RWPE2 (cell line): Measurements from ENCODE around the gene ZNF568.

Experiments
- ATAC-seq: fragments of 200-7000 bp; cut with Tn5 transposase; 3 replicates; pipeline ENCODE4 v1.9.1; 2021; ENCODE audit warnings: low read depth
- DNase-seq: peaks from one replicate; pipeline ENCODE4 v3.0.0-alpha.2; 2020; ENCODE audit warnings: low spot score
- H3K27ac ChIP-seq: fragments of 450-650 bp; 2 replicates; pipeline ENCODE4 v1.5.1; 2017; ENCODE audit warnings: mild to moderate bottlenecking; ENCODE audit not compliant: poor library complexity, severe bottlenecking
- H3K27me3 ChIP-seq: fragments of 250-450 bp; sonication (Bioruptor Pico); 2 replicates; pipeline ENCODE4 v1.5.1; 2021; ENCODE audit warnings: mild to moderate bottlenecking, moderate library complexity; ENCODE audit not compliant: insufficient read depth, poor library complexity, severe bottlenecking
- H3K36me3 ChIP-seq: fragments of 250-450 bp; sonication (Bioruptor Pico); 2 replicates; pipeline ENCODE4 v1.5.1; 2020; ENCODE audit warnings: low read depth, mild to moderate bottlenecking, moderate library complexity
- H3K4me1 ChIP-seq: fragments of 250-450 bp; sonication (Bioruptor Pico); 2 replicates; pipeline ENCODE4 v1.5.1; 2021; ENCODE audit warnings: mild to moderate bottlenecking, moderate library complexity; ENCODE audit not compliant: insufficient read depth, poor library complexity, severe bottlenecking
- H3K4me3 ChIP-seq: fragments of 250-450 bp; sonication (Bioruptor Pico); 2 replicates; pipeline ENCODE4 v1.5.1; 2021; ENCODE audit warnings: mild to moderate bottlenecking, moderate library complexity; ENCODE audit not compliant: severe bottlenecking
- H3K9me3 ChIP-seq: fragments of 250-450 bp; sonication (Bioruptor Pico); 2 replicates; pipeline ENCODE4 v1.5.1; 2021; ENCODE audit warnings: mild to moderate bottlenecking, moderate library complexity; ENCODE audit not compliant: severe bottlenecking
- TF ChIP-seq, protein P1 (sequence below): fragments of 450-650 bp; IDR thresholded peaks from one replicate; pipeline ENCODE4 v1.5.1; 2017; ENCODE audit warnings: mild to moderate bottlenecking, moderate library complexity; ENCODE audit not compliant: poor library complexity, severe bottlenecking

Gene ZNF568

DNA sequence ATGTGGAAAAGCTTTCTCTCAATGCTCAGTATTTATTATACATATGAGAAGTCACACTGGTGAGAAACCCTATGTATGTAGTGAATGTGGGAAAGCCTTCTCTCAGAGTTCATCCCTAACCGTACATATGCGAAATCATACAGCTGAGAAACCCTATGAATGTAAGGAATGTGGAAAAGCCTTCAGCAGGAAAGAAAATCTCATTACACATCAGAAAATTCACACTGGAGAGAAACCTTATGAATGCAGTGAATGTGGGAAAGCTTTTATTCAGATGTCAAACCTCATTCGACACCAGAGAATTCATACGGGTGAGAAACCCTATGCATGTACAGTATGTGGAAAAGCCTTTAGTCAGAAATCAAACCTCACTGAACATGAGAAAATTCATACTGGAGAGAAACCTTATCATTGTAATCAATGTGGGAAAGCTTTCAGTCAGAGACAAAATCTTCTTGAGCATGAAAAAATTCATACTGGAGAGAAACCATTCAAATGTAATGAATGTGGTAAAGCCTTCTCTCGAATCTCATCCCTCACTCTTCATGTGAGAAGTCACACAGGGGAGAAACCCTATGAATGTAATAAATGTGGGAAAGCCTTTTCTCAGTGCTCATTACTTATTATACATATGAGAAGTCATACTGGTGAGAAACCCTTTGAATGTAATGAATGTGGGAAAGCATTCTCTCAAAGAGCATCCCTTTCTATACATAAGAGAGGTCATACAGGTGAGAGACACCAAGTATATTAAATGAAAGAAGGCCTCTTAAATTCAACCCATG, 34.4 kb downstream of the ZNF568 start:
- H3K36me3 ChIP-seq, result peaks cover 25% of the 10 kb centered on the region
- H3K4me3 ChIP-seq, result no peak overlapping the region
- TF ChIP-seq, protein P1, sequence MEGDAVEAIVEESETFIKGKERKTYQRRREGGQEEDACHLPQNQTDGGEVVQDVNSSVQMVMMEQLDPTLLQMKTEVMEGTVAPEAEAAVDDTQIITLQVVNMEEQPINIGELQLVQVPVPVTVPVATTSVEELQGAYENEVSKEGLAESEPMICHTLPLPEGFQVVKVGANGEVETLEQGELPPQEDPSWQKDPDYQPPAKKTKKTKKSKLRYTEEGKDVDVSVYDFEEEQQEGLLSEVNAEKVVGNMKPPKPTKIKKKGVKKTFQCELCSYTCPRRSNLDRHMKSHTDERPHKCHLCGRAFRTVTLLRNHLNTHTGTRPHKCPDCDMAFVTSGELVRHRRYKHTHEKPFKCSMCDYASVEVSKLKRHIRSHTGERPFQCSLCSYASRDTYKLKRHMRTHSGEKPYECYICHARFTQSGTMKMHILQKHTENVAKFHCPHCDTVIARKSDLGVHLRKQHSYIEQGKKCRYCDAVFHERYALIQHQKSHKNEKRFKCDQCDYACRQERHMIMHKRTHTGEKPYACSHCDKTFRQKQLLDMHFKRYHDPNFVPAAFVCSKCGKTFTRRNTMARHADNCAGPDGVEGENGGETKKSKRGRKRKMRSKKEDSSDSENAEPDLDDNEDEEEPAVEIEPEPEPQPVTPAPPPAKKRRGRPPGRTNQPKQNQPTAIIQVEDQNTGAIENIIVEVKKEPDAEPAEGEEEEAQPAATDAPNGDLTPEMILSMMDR, result no peak
- H3K27me3 ChIP-seq, result no peaks in the 10 kb centered on the region
- H3K9me3 ChIP-seq, result peaks cover 32% of the 10 kb centered on the region
- H3K27ac ChIP-seq, result no peak overlapping the region
- no peaks in the 10 kb centered on the region for H3K4me1 ChIP-seq
- no peak for ATAC-seq
- DNase-seq, result no peak

DNA sequence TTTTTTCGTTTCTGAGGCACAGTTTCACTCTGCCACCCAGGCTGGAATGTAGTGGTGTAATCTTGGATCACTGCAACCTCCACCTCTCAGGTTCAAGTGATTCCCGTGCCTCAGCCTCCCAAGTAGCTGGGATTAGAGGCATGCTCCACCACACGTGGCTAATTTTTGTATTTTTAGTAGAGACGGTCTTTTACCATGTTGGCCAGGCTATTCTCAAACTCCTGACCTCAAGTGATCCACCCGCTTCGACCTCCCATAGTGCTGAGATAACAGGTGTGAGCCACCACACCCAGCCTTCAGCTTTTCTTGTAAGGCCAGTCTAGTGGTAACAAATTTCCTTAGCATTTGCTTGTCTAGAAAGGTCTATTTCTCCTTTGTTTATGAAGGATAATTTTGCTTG, 46.2 kb downstream of the ZNF568 start:
- ATAC-seq, result no peak
- no peaks in the 10 kb centered on the region for H3K36me3 ChIP-seq
- H3K4me1 ChIP-seq, result no peaks in the 10 kb centered on the region
- TF ChIP-seq, protein P1, result no peak
- H3K4me3 ChIP-seq, result no peak overlapping the region
- no peak overlapping the region for H3K27ac ChIP-seq
- no peak for DNase-seq
- H3K27me3 ChIP-seq, result no peaks in the 10 kb centered on the region
- H3K9me3 ChIP-seq, result no peaks in the 10 kb centered on the region

DNA sequence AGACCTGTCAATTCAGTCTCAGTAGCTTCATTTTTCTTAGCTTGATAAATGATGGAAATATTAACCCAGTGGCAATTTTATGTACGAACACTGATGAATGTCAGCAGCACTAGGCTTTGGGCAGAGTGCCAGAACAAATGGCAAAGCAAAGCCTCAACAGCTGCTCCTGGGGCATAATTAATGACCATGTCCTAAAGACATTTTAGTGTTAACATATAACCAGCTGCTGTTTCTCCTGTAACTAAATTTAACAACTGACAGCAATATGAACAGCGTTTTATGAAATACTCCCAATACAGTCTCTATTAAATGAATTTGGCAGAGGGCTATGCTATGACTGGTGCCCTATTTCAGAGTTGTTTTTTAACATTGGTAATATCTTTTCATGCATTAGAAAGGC, 47.1 kb downstream of the ZNF568 start:
- H3K27me3 ChIP-seq, result no peaks in the 10 kb centered on the region
- no peaks in the 10 kb centered on the region for H3K9me3 ChIP-seq
- TF ChIP-seq, protein P1, result no peak
- H3K4me1 ChIP-seq, result no peaks in the 10 kb centered on the region
- ATAC-seq (no peak), DNase-seq (no peak)
- no peak overlapping the region for H3K4me3 ChIP-seq
- H3K36me3 ChIP-seq, result no peaks in the 10 kb centered on the region
- no peak overlapping the region for H3K27ac ChIP-seq

DNA sequence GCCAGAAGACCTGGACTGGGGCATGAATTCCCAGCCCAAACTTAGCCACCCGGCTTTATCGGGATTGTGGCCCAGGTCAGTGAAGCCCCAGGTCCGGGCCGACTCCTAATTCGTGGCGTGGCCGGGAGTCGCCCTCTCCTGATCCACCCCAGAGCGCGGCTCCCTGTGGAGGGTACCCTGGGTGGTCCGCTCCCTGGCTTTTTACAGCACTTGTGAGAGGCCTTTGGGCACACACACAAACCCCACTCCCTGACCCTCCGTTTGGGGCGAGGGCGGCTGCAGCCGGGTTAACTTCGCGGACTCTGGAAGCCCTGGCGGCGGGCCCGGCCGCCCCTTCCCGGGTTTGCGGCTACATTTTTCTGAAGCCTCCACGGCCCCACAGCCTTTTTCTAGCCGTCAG, 56.4 kb downstream of the ZNF568 start:
- Histone ChIP-seq H3K27ac (no peak overlapping the region), H3K9me3 (peaks cover 2% of the 10 kb centered on the region), H3K36me3 (no peaks in the 10 kb centered on the region), H3K4me1 (no peaks in the 10 kb centered on the region), H3K4me3 (peak overlapping the region; percentile 53), H3K27me3 (no peaks in the 10 kb centered on the region)
- ATAC-seq, result no peak
- DNase-seq, result no peak
- TF ChIP-seq, protein P1, result no peak
